Breast epithelium (tissue), 4 donors: ENCODE data around the gene JAKMIP2. TPM values are rescaled to one million over a fixed set of nuclear protein-coding genes. Genes with fewer than 3 reads are reported as not detected.
A peak's percentile ranks its signal among the peaks of the same experiment; 100 is the strongest.
"Not testable (repeated sequence)": the region's sequence is repeated elsewhere in the genome, so short reads cannot be mapped to it uniquely, and the experiment has no call there.

Experiments used
- DNase-seq, 2 donors: peaks; one replicate each; pipeline ENCODE4 v3.0.0-alpha.2; 2019; ENCODE audit warnings: low spot score in 2 of 2
- H3K27ac ChIP-seq, 2 donors: fragments of 200-600 bp; sonication (generic) in 1 of 2; one replicate each; pipeline ENCODE4 v1.5.1; 2016 to 2019; ENCODE audit warnings: mild to moderate bottlenecking in 1 of 2
- H3K27me3 ChIP-seq, 2 donors: fragments of 200-600 bp; sonication (generic) in 1 of 2; one replicate each; pipeline versions ENCODE4 v1.5.1 to v1.6.0; 2017 to 2019; ENCODE audit warnings: control low read depth in 1 of 2, mild to moderate bottlenecking in 1 of 2
- H3K36me3 ChIP-seq: fragments of 200-600 bp; one replicate; pipeline ENCODE4 v1.5.1; 2019
- H3K4me1 ChIP-seq, 2 donors: fragments of 200-600 bp; sonication (generic); one replicate each; pipeline ENCODE4 v1.5.1; 2016 to 2019; ENCODE audit warnings: control low read depth in 1 of 2
- H3K4me3 ChIP-seq, 3 donors: fragments of 200-600 bp; sonication (generic); 1 replicate in 2 of 3; 2 replicates in 1 of 3; pipeline ENCODE4 v1.5.1; 2016 to 2019; ENCODE audit warnings: mild to moderate bottlenecking in 3 of 3, moderate library complexity in 2 of 3
- H3K9me3 ChIP-seq, 2 donors: fragments of 200-600 bp; sonication (generic) in 1 of 2; one replicate each; pipeline ENCODE4 v1.5.1; 2016 to 2019; ENCODE audit warnings: control low read depth in 1 of 2
- POLR2A ChIP-seq: fragments of 450-650 bp; IDR thresholded peaks from one replicate; pipeline ENCODE4 v1.6.1; 2016; ENCODE audit warnings: antibody characterized with exemption, mild to moderate bottlenecking, moderate library complexity
- POLR2AphosphoS5 ChIP-seq, 3 donors: sonication (generic); formaldehyde crosslinking; IDR thresholded peaks; one replicate each; pipeline ENCODE4 v1.6.1; 2017; ENCODE audit warnings: antibody characterized with exemption in 3 of 3
- intact Hi-C: fragments of 100-400 bp; cut with DNase I; formaldehyde crosslinking; loops from one replicate; pipeline ENCODE4 v1.15.1; 2023; ENCODE audit warnings: low total_unique reads
- total RNA-seq, 3 donors: library from RNA; depleted of rRNA; stranded (reverse); fragments of >200 nt; gene quantifications; one replicate each; pipeline ENCODE4 v1.1.0, GENCODE V29; 2016
- TF ChIP-seq, protein P1 (sequence below), 3 donors: fragments of 450-650 bp; IDR thresholded peaks; one replicate each; pipeline ENCODE4 v1.5.1; 2016 to 2017; ENCODE audit warnings: antibody characterized with exemption in 3 of 3, mild to moderate bottlenecking in 3 of 3, moderate library complexity in 3 of 3

Gene JAKMIP2
- under 1 TPM; under 0.01 to 0.73 (median 0.64) TPM for total RNA-seq

DNA sequence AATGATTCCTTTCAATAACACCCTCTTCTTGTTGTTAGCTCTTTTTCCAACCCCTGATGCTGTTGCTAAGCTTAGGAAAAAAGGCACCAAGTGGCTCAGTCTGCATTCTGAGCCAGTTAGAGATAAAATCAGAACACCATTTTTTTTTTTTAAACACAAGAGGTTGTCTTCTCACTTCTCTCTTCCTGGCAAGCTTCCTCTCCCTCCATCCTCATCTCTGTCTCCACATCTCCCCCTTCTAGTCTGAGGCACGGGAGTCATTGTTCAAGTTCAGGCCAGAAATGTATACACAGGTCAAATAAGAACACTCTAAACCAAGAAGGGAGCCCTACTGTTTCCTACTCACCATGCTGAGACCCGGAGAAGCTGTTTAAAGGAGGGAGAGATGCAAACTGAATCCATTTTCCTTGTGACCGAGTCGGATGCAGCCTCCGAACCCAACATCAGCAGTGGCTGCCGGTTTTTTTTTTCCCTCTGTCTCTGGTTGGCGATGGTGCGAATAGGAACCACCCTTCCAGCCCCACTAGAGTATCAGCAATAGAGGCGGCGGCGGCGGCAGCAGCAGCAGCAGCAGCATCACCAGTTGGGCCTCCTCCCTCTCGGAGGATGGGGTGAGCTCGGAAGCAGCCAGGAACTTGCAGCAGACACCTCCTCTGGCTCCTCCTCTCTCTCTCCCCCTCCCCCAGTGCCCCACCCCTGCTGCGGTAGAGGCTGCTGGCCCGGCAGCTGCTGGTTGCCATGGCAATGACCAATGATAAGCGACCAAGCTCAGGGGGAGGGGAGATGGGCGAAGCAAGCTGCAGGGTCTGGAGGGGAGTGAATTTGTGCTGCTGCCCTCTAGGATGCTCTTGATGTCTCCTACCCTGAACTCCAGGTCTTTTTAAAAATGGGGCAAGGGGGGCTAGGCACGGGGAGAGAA is at the start of gene JAKMIP2:
Gene JAKMIP2, minus strand, starts transcription at position 619 of the 919 bp plus-strand sequence. CDS start 110,922 bp downstream, outside the sequence.
- H3K9me3 ChIP-seq = no peaks in the 10 kb centered on the region

DNA sequence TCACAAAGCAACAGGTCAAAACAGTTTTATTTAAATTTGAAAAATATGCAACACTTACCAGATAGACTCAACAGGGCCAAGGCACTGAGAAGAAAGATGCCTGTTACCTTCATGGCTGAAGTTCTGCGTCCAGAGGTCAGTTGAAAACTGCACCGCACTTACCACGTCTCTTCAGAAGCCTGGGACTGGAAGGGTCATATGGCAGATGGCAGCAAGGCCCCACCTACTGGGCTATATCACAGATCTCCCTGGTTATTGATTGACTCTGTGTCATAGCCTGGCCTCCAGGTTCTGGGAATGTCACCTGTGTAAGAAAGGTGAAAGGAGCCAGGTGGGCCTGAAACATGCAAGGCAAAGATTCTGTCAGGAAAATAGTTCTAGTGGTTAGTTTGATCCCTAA is 48.9 kb upstream of the JAKMIP2 start, which contains the start of gene SPINK1:
Gene SPINK1, minus strand, starts transcription at position 207 of the 400 bp plus-strand sequence. Its CDS starts 94 bp downstream, at position 113.
- intact Hi-C loops = no loop called here
- Histone ChIP-seq H3K4me1 (no peaks in the 10 kb centered on the region), H3K36me3 (no peaks in the 10 kb centered on the region), H3K4me3 (no peak within 1 kb of the TSS), H3K27me3 (no peaks in the 10 kb centered on the region), H3K9me3 (no peaks in the 10 kb centered on the region), H3K27ac (no peak within 1 kb of the TSS)
- TF ChIP-seq, protein P1, sequence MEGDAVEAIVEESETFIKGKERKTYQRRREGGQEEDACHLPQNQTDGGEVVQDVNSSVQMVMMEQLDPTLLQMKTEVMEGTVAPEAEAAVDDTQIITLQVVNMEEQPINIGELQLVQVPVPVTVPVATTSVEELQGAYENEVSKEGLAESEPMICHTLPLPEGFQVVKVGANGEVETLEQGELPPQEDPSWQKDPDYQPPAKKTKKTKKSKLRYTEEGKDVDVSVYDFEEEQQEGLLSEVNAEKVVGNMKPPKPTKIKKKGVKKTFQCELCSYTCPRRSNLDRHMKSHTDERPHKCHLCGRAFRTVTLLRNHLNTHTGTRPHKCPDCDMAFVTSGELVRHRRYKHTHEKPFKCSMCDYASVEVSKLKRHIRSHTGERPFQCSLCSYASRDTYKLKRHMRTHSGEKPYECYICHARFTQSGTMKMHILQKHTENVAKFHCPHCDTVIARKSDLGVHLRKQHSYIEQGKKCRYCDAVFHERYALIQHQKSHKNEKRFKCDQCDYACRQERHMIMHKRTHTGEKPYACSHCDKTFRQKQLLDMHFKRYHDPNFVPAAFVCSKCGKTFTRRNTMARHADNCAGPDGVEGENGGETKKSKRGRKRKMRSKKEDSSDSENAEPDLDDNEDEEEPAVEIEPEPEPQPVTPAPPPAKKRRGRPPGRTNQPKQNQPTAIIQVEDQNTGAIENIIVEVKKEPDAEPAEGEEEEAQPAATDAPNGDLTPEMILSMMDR (IDR thresholded peaks at IDR 0.05) = no peak
- TF ChIP-seq POLR2AphosphoS5 (IDR thresholded peaks at IDR 0.05) (no peak), POLR2A (no peak)
- DNase-seq = no peak

More for the DNA sequence above, at the start of gene JAKMIP2:
- intact Hi-C loops = no loop called here
- Histone ChIP-seq H3K4me1 (no peaks in the 10 kb centered on the region), H3K36me3 (no peaks in the 10 kb centered on the region), H3K27ac (no peak within 1 kb of the TSS), H3K27me3 (no peaks in the 10 kb centered on the region), H3K4me3 (peak within 1 kb of the TSS in 2 of 3 donors; percentile 7 to 26)
- TF ChIP-seq, protein P1 (IDR thresholded peaks at IDR 0.05) = no peak
- no peak for TF ChIP-seq POLR2AphosphoS5 (IDR thresholded peaks at IDR 0.05)
- no peak for TF ChIP-seq POLR2A
- DNase-seq = peak in 1 of 2 donors; percentile 22

DNA sequence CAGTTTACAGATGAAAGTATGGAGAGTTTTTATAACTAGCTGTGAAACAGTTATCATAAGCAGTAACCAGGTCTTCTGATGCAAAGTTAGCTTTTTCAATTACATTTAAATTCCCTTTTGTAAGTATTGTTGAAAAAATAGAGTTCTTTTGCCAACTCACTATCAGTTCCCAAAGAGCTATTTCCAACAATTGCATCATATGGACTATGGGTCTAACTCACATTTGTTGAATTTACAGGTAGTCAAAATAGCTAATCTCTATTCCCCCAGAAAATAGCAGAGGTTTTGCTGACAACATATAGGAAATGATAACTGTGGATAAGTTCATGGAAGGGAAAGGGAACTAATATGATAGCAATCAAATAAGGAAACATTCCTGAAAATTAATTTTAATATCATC is 47.5 kb upstream of the JAKMIP2 start:
- Histone ChIP-seq H3K36me3 (no peaks in the 10 kb centered on the region), H3K27me3 (no peaks in the 10 kb centered on the region), H3K9me3 (no peaks in the 10 kb centered on the region), H3K4me1 (no peaks in the 10 kb centered on the region), H3K4me3 (no peak overlapping the region), H3K27ac (no peak overlapping the region)
- intact Hi-C loops = no loop called here
- DNase-seq = no peak
- TF ChIP-seq, protein P1 (IDR thresholded peaks at IDR 0.05) = no peak
- TF ChIP-seq POLR2AphosphoS5 (IDR thresholded peaks at IDR 0.05) = no peak
- no peak for TF ChIP-seq POLR2A

DNA sequence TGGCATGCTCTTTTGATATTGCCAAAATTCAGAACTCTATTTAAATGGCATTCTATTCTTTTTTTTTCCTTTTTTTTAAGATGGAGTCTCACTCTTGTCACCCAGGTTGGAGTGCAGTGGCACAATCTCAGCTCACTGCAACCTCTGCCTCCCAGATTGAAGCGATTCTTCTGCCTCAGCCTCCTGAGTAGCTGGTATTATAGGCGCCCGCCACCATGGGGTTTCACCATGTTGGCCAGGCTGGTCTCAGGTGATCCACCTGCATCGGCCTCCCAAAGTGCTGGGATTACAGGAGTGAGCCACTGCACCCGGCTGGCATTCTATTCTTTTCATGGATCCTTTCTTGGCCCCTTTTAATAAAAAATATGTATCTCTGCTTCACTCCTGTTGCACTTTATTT is 44.5 kb upstream of the JAKMIP2 start:
- H3K4me1 ChIP-seq, DNase-seq, H3K4me3 ChIP-seq, H3K9me3 ChIP-seq, H3K27me3 ChIP-seq, H3K36me3 ChIP-seq, intact Hi-C loops, H3K27ac ChIP-seq: not testable (repeated sequence)

DNA sequence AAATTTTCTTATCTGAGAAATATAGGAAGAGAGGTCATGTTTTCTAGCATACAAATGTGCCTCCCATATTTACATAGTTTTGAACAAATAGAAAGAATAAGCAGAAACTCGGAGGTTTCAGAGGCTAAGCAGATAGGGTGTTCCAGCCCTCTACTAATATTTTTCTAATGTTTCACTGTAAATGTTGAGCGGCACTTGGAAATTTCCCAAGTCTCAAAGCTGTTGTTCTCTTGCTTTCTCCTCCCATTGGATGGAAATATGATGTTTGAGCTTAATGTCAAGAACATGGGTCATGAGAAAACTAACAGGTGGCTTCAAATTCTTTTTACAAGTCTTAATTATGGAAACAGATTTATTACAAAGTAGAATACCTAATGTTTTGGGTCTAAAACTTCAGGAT is 43.8 kb upstream of the JAKMIP2 start:
- Histone ChIP-seq H3K4me1 (no peaks in the 10 kb centered on the region), H3K9me3 (no peaks in the 10 kb centered on the region), H3K27ac (no peak overlapping the region), H3K36me3 (no peaks in the 10 kb centered on the region), H3K27me3 (no peaks in the 10 kb centered on the region), H3K4me3 (no peak overlapping the region)
- no peak for DNase-seq
- intact Hi-C loops = no loop called here
- TF ChIP-seq POLR2AphosphoS5 (IDR thresholded peaks at IDR 0.05) (no peak), POLR2A (no peak)
- TF ChIP-seq, protein P1 (IDR thresholded peaks at IDR 0.05) = no peak
